HepG2 (cell line): Measurements from ENCODE around the gene DHRS1.

Experiments used
- ATF2 ChIP-seq: sonication (generic); formaldehyde crosslinking; IDR thresholded peaks from 2 replicates; pipeline ENCODE4 v1.4.0; 2020; ENCODE audit warnings: missing genetic modification reagents
- HMGXB4 ChIP-seq, 2 experiments: sonication (generic) in 1 of 2; formaldehyde crosslinking in 1 of 2; IDR thresholded peaks; 2 replicates each; pipeline versions ENCODE4 v1.4.0 to v1.6.1; 2018 to 2020; ENCODE audit warnings: missing genetic modification reagents in 2 of 2, borderline replicate concordance in 1 of 2, low read depth in 1 of 2, mild to moderate bottlenecking in 1 of 2, missing biosample characterization in 1 of 2
- REST ChIP-seq, 2 experiments: IDR thresholded peaks; 2 replicates each; pipeline ENCODE4 v1.6.1; 2011 to 2012; ENCODE audit warnings: low read length in 2 of 2, borderline replicate concordance in 1 of 2, low read depth in 1 of 2, mild to moderate bottlenecking in 1 of 2, moderate library complexity in 1 of 2
- TAF1 ChIP-seq: sonication (generic); formaldehyde crosslinking; IDR thresholded peaks from 2 replicates; pipeline ENCODE4 v1.4.0; 2020; ENCODE audit warnings: missing genetic modification reagents
- TIGD3 ChIP-seq: sonication (generic); formaldehyde crosslinking; IDR thresholded peaks from 2 replicates; pipeline ENCODE4 v1.5.1; 2020; ENCODE audit warnings: mild to moderate bottlenecking, missing genetic modification reagents, borderline replicate concordance
- ZNF780A ChIP-seq: sonication (generic); formaldehyde crosslinking; IDR thresholded peaks from 2 replicates; pipeline ENCODE4 v1.8.0; 2022; ENCODE audit warnings: mild to moderate bottlenecking, missing genetic modification reagents, moderate library complexity

GRCh38 chr14:24274101-24274543, 25.5 kb downstream of the DHRS1 start:
- TF ChIP-seq ATF2, result no peak
- no peak for TF ChIP-seq REST (IDR thresholded peaks at IDR 0.05; ENCODE audit: borderline replicate concordance in 1 of 2, low read depth in 1 of 2, low read length in 2 of 2)
- TF ChIP-seq TIGD3, result no peak
- no peak for TF ChIP-seq ZNF780A (CRISPR knock-in tag)
- TF ChIP-seq HMGXB4 (CRISPR knock-in tag; IDR thresholded peaks at IDR 0.05; ENCODE audit: borderline replicate concordance in 1 of 2, low read depth in 1 of 2), result no peak
- TF ChIP-seq TAF1, result no peak
